ENCODE results near the gene AAMP. TPM values are rescaled to one million over a fixed set of nuclear protein-coding genes. Genes with fewer than 3 reads are reported as not detected.

The AAMP gene
- total RNA-seq, 2 experiments from 2014 or later = 52.6 to 56.2 TPM

DNA sequence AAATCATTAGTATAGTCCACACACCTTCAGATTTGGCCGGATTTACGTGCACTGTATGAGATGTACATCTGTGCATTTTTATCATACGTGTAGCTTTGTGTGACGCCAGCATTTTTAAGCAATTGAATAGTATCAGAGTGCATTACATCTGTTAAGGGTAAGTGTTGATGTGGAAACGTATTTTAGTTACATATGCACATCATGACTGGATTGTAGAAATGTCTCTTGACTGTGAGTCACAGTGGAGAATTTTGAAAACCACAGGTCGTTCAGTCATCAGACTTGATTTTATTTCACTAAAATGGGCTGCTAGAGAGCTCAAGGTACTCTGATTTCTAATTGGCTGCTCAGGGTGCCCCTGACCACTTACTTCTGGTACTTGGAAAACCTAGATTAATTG, 14.5 kb downstream of the AAMP start:
- Mint-ChIP-seq H3K4me3 (no peak overlapping the region), H3K4me1 (ENCODE audit: low read depth) (peaks cover 24% of the 10 kb centered on the region), H3K27ac (no peak overlapping the region), H3K36me3 (ENCODE audit: low read depth) (peaks cover 65% of the 10 kb centered on the region), H3K9me3 (ENCODE audit: insufficient read depth) (no peaks in the 10 kb centered on the region), H3K27me3 (ENCODE audit: low read depth) (no peaks in the 10 kb centered on the region)
- DNase-seq (no peak), ATAC-seq (no peak)
- ChIA-PET POLR2A (interaction anchor here (1.1 to 1.2 kb wide), 2 partner anchors 26 to 68 kb away, joined by 3 read pairs; no protein-coding TSS in a partner anchor), CTCF (interaction anchor here (1.1 to 3.1 kb wide), 6 partner anchors 10 to 87 kb away, joined by 3 to 14 read pairs (median 8); partner anchors contain the start of genes AAMP and PNKD)

DNA sequence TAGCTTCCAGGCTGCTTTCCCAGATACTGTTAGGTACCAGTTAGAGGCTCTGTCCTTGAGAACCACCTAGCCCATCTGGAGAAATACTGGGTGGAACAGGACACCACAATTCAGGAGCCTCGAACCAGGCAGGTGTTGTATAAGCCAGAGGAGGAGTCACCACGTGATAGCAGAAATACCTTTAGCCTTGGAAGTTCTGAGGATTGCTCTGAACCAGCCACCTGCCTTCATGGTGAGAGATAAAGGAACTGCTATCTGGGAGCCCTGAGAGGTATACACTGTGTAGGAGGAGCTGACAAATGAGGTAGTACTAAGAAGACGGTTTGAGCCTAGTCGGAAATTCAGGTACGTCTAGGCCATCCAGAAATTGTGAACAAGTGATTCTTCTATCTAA, 16.7 kb downstream of the AAMP start:
- DNase-seq (no peak), ATAC-seq (no peak)
- peaks cover 83% of the 10 kb centered on the region for H3K36me3 Mint-ChIP-seq (ENCODE audit: low read depth)
- no peaks in the 10 kb centered on the region for H3K9me3 Mint-ChIP-seq (ENCODE audit: insufficient read depth)
- ChIA-PET CTCF (interaction anchor here (0.8 to 3.1 kb wide), 5 partner anchors 12 to 86 kb away, joined by 4 to 10 read pairs (median 5); partner anchors contain the start of gene CXCR1), POLR2A (interaction anchor here (0.6 to 1.5 kb wide), 5 partner anchors 8 to 27 kb away, joined by 3 to 4 read pairs (median 3); no protein-coding TSS in a partner anchor)
- peaks cover 13% of the 10 kb centered on the region for H3K4me1 Mint-ChIP-seq (ENCODE audit: low read depth)
- H3K27ac Mint-ChIP-seq = no peak overlapping the region
- H3K27me3 Mint-ChIP-seq (ENCODE audit: low read depth) = no peaks in the 10 kb centered on the region
- no peak overlapping the region for H3K4me3 Mint-ChIP-seq

DNA sequence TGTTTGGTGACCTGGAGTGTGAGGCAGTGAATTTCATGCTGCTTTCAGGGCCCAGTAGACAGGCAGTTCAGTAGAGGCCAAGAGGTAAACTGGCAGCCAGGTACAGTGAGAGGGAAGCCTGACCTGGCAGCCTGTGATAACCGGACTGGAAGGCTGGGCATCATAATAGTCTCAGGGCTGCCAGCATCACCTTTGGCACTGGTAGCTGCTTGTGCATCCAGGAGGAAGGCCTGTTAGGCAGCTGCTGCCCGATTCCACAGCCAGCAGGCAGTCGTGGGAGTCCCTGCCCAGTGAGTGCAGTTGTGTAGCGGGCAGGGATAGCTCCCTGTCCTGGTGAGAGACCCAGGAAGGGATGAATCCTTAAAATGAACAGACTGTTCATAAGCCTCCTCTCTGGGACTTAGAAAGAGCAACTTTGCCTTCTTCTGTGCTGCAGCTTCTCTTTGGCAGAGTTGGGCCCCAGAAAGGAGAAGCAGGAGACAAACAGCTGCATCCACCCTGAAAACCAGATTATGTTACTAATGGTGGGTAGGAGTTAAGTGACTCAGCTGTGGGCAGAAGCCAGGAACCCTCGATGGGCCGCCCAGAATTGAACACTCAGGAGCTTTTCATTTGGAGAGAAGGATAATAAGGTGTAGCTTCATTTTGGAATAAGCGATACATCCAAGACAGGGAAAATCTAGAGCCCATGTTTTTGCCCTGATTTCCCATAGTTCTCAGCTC, 17.3 kb downstream of the AAMP start:
- Mint-ChIP-seq H3K36me3 (ENCODE audit: low read depth) (peaks cover 86% of the 10 kb centered on the region), H3K4me3 (no peak overlapping the region), H3K27me3 (ENCODE audit: low read depth) (no peaks in the 10 kb centered on the region), H3K9me3 (ENCODE audit: insufficient read depth) (no peaks in the 10 kb centered on the region), H3K27ac (peak overlapping the region; percentile 55), H3K4me1 (ENCODE audit: low read depth) (peaks cover 12% of the 10 kb centered on the region)
- ChIA-PET CTCF (interaction anchor here (1.5 to 1.8 kb wide), 2 partner anchors 17 to 85 kb away, joined by 4 to 6 read pairs; partner anchors contain the start of genes AAMP, CXCR1 and PNKD), POLR2A (interaction anchor here (0.6 to 1.5 kb wide), 4 partner anchors 8 to 26 kb away, joined by 3 to 4 read pairs (median 3); no protein-coding TSS in a partner anchor)
- no peak for DNase-seq
- ATAC-seq = no peak

DNA sequence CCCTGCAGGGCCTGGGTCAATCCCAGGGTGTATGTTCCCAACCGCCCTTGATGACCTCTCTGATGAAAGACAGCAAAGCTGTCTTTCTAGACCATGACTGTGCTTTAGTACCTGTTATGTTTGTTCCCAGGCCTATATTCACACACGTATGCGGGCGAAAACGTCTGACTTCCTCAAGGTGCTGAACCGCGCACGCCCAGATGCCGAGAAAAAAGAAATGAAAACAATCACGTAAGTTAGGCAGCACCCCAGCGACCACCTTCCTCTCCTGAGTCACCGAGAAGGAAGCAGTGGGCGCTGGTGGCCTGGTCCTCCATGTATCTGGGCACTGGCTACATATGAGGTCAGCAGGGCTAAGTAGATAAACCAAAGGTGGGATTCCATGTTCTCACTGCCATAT, 20.2 kb downstream of the AAMP start:
- ATAC-seq (no peak), DNase-seq (no peak)
- no peaks in the 10 kb centered on the region for H3K27me3 Mint-ChIP-seq (ENCODE audit: low read depth)
- H3K4me1 Mint-ChIP-seq (ENCODE audit: low read depth) = peaks cover 7% of the 10 kb centered on the region
- ChIA-PET POLR2A (interaction anchor here (1.0 kb wide), 1 partner anchor 12 kb away, joined by 3 read pairs; no protein-coding TSS in a partner anchor), CTCF (no interaction called here)
- H3K27ac Mint-ChIP-seq = no peak overlapping the region
- H3K36me3 Mint-ChIP-seq (ENCODE audit: low read depth) = peaks cover 91% of the 10 kb centered on the region
- no peaks in the 10 kb centered on the region for H3K9me3 Mint-ChIP-seq (ENCODE audit: insufficient read depth)
- H3K4me3 Mint-ChIP-seq = no peak overlapping the region

DNA sequence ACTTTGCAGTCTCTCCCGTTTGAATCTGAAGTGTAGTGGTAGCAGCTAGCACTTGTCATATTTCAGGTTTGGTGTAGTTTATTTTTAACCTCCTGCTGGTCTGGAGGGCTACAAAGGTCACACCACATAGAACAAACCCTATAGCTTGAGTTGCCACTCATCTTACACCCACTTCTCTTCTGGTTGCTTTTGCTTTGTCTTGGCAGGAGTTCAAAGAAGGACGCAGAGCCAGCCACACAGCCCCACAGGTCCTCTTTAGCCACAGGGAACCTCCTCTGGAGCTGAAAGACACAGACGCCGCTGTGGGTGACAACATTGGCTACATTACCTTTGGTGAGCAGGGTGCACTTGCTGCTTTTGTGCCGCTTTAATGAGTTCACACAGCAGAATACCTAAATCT, 24.7 kb downstream of the AAMP start:
- DNase-seq = no peak
- Mint-ChIP-seq H3K4me3 (no peak overlapping the region), H3K27me3 (ENCODE audit: low read depth) (no peaks in the 10 kb centered on the region), H3K27ac (peak overlapping the region; percentile 25), H3K36me3 (ENCODE audit: low read depth) (peaks cover 93% of the 10 kb centered on the region), H3K4me1 (ENCODE audit: low read depth) (peaks cover 41% of the 10 kb centered on the region), H3K9me3 (ENCODE audit: insufficient read depth) (no peaks in the 10 kb centered on the region)
- ChIA-PET POLR2A (interaction anchor here (0.8 to 1.0 kb wide), 2 partner anchors 8 to 29 kb away, joined by 3 to 4 read pairs; partner anchors contain the start of gene ARPC2), CTCF (interaction anchor here (1.4 to 5.5 kb wide), 6 partner anchors 10 to 77 kb away, joined by 3 to 31 read pairs (median 9); partner anchors contain the start of genes AAMP and PNKD)
- no peak for ATAC-seq

DNA sequence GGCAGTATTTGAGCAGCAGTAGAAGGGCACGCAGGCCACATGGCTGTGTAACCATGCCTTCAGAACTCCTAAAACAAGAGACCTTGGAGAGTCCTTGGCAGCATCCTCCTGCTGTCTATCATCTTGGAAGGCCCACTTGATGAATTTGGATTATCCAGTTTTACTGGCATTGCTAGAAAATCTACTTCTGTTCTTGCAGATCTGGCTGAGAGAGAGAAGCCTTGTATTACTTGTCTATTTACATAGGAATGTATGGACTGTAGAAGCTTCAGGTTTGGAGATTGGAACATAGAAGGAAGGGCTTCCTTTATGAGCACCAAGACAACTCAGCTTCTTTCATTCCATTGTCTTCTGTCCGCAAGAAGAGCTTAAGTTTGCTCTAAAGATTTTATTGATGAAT, 25.3 kb downstream of the AAMP start:
- no peak overlapping the region for H3K4me3 Mint-ChIP-seq
- ATAC-seq (no peak), DNase-seq (no peak)
- H3K4me1 Mint-ChIP-seq (ENCODE audit: low read depth) = peaks cover 41% of the 10 kb centered on the region
- peaks cover 93% of the 10 kb centered on the region for H3K36me3 Mint-ChIP-seq (ENCODE audit: low read depth)
- no peaks in the 10 kb centered on the region for H3K27me3 Mint-ChIP-seq (ENCODE audit: low read depth)
- ChIA-PET POLR2A (interaction anchor here (0.8 to 1.7 kb wide), 4 partner anchors 8 to 28 kb away, joined by 3 to 7 read pairs (median 4); partner anchors contain the start of gene ARPC2), CTCF (interaction anchor here (1.4 to 5.5 kb wide), 6 partner anchors 10 to 77 kb away, joined by 3 to 31 read pairs (median 9); partner anchors contain the start of genes AAMP and PNKD)
- no peaks in the 10 kb centered on the region for H3K9me3 Mint-ChIP-seq (ENCODE audit: insufficient read depth)
- H3K27ac Mint-ChIP-seq = peak overlapping the region; percentile 10

DNA sequence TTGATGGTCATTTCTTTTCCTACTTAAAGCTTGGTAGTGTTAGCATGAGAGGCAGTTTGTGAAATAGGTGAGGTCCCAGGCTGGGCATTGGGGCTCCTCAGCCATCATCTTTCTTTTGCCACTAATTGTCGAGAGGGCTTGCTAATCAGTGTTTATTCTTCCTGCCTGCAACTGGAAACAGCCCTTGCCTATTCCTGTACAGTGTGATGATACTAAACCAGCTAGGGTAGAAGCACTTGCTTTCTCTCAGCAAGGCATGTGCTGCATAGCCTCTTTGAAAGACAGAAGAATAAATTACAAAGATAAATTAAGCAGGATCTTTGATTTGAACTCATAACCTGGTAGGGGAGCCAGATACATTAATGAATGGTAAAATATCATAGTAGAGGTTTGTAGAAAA, 25.7 kb downstream of the AAMP start:
- CTCF ChIA-PET = interaction anchor here (1.4 to 5.5 kb wide), 5 partner anchors 11 to 76 kb away, joined by 3 to 31 read pairs (median 14); no protein-coding TSS in a partner anchor
- no peak for DNase-seq
- H3K4me3 Mint-ChIP-seq = no peak overlapping the region
- ATAC-seq = no peak
- no peaks in the 10 kb centered on the region for H3K27me3 Mint-ChIP-seq (ENCODE audit: low read depth)
- peaks cover 43% of the 10 kb centered on the region for H3K4me1 Mint-ChIP-seq (ENCODE audit: low read depth)
- H3K9me3 Mint-ChIP-seq (ENCODE audit: insufficient read depth) = no peaks in the 10 kb centered on the region
- POLR2A ChIA-PET = interaction anchor here (0.8 to 1.7 kb wide), 4 partner anchors 9 to 25 kb away, joined by 3 to 7 read pairs (median 4); no protein-coding TSS in a partner anchor
- peak overlapping the region; percentile 10 for H3K27ac Mint-ChIP-seq
- H3K36me3 Mint-ChIP-seq (ENCODE audit: low read depth) = peaks cover 91% of the 10 kb centered on the region

DNA sequence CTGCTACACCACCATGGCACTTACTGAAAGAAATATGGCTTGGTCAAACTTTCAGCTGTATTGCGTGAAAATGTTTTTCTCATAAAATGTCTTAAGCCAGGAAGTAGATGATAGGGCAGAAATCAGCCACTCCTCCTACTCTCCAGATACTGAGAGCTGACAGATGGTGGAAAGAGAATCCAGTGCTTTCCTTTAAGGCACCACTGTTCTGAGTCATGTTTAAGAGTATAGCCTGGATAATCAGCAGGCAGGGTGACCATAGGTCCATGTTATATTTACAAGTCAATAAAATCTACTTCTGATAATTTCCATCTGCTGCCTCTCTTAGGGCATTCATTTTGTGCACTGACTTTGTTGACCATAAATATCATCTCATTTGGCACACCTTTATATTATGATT, 31.1 kb downstream of the AAMP start:
- H3K4me1 Mint-ChIP-seq (ENCODE audit: low read depth) = peaks cover 50% of the 10 kb centered on the region
- ChIA-PET POLR2A (no interaction called here), CTCF (interaction anchor here (1.3 kb wide), 1 partner anchor 18 kb away, joined by 6 read pairs; no protein-coding TSS in a partner anchor)
- DNase-seq (no peak), ATAC-seq (no peak)
- no peak overlapping the region for H3K27ac Mint-ChIP-seq
- H3K9me3 Mint-ChIP-seq (ENCODE audit: insufficient read depth) = no peaks in the 10 kb centered on the region
- no peaks in the 10 kb centered on the region for H3K27me3 Mint-ChIP-seq (ENCODE audit: low read depth)
- no peak overlapping the region for H3K4me3 Mint-ChIP-seq
- peaks cover 89% of the 10 kb centered on the region for H3K36me3 Mint-ChIP-seq (ENCODE audit: low read depth)

DNA sequence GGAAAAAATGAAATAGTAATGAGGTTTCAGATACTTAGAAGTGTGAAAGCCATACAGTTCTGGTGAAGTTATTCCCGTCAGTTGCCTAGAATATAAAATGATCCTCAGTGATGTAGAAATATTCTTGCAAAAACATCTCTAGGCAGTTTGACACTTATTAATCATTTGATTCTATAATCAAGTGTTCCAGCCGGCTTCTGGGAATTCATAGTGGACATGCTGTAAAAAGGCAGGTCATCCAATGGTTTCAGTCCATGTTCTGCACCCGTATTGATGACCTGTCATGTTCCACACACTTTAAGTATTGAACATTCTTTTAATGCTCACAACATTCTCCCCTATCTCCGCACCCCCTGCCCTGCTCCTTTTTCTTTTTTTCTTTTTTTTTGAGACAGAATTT, 33.1 kb downstream of the AAMP start:
- no peak overlapping the region for H3K27ac Mint-ChIP-seq
- POLR2A ChIA-PET = interaction anchor here (1.7 kb wide), 1 partner anchor 16 kb away, joined by 3 read pairs; no protein-coding TSS in a partner anchor
- no peaks in the 10 kb centered on the region for H3K9me3 Mint-ChIP-seq (ENCODE audit: insufficient read depth)
- peaks cover 43% of the 10 kb centered on the region for H3K4me1 Mint-ChIP-seq (ENCODE audit: low read depth)
- H3K27me3 Mint-ChIP-seq (ENCODE audit: low read depth) = no peaks in the 10 kb centered on the region
- DNase-seq (no peak), ATAC-seq (no peak)
- H3K36me3 Mint-ChIP-seq (ENCODE audit: low read depth) = peaks cover 87% of the 10 kb centered on the region
- CTCF ChIA-PET = no interaction called here
- no peak overlapping the region for H3K4me3 Mint-ChIP-seq

DNA sequence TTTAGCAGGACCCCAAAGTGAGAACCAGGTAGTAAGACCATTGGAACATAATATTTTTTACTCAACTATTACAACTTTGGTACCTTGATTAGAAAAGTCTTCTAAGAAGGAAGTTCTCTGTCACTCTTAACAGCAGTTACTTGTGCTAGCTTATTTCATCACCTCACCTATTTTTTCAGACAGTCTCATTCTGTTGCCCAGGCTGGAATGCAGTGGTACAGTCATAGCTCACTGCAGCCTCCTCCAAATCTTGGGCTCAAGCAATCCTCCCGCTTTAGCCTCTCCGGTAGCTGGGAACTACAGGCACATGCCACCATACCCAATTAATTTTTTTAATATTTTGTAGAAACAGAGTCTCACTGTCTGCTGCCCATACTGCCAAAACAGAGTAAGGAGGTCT, 34.9 kb downstream of the AAMP start:
- Mint-ChIP-seq H3K27ac (no peak overlapping the region), H3K4me1 (ENCODE audit: low read depth) (peaks cover 45% of the 10 kb centered on the region), H3K27me3 (ENCODE audit: low read depth) (no peaks in the 10 kb centered on the region), H3K36me3 (ENCODE audit: low read depth) (peaks cover 87% of the 10 kb centered on the region), H3K9me3 (ENCODE audit: insufficient read depth) (no peaks in the 10 kb centered on the region), H3K4me3 (no peak overlapping the region)
- ATAC-seq = no peak
- ChIA-PET POLR2A (interaction anchor here (0.7 kb wide), 1 partner anchor 22 kb away, joined by 5 read pairs; no protein-coding TSS in a partner anchor), CTCF (interaction anchor here (0.8 to 1.2 kb wide), 2 partner anchors 9 to 37 kb away, joined by 3 read pairs; no protein-coding TSS in a partner anchor)
- DNase-seq = no peak

DNA sequence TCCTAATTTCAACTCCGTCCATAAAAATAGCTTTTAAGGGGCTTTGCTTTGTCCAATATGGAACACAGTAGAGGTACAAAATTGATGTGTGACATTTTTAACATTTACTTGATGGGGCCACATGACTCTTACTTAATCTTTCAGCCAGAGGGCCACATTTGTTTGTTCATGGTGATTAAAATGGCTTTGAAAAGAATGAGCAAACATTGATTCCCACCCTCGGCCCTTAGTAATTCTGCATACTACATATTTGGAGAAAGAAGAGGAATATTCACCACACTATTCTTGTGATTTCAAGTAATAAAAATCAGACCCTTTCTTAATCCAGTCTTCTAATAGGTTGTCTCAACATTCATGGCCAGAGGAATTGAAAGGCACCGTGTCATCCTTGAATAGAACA, 35.4 kb downstream of the AAMP start:
- Mint-ChIP-seq H3K27ac (no peak overlapping the region), H3K36me3 (ENCODE audit: low read depth) (peaks cover 86% of the 10 kb centered on the region), H3K9me3 (ENCODE audit: insufficient read depth) (no peaks in the 10 kb centered on the region), H3K4me1 (ENCODE audit: low read depth) (peaks cover 49% of the 10 kb centered on the region), H3K4me3 (no peak overlapping the region), H3K27me3 (ENCODE audit: low read depth) (no peaks in the 10 kb centered on the region)
- CTCF ChIA-PET = interaction anchor here (0.8 to 1.2 kb wide), 2 partner anchors 9 to 37 kb away, joined by 3 read pairs; no protein-coding TSS in a partner anchor
- DNase-seq (no peak), ATAC-seq (no peak)
- POLR2A ChIA-PET = interaction anchor here (1.0 kb wide), 1 partner anchor 18 kb away, joined by 4 read pairs; the partner anchor contains the start of gene ARPC2
